CD4-positive, alpha-beta T cell treated with Interleukin-17A for 1 hour (primary cell): ENCODE results near the gene TRIM41.
A peak's percentile ranks its signal among the peaks of the same experiment; 100 is the strongest.
"Not testable (repeated sequence)": the region's sequence is repeated elsewhere in the genome, so short reads cannot be mapped to it uniquely, and the experiment has no call there.

Experiments
- DNase-seq: peaks from one replicate; pipeline ENCODE4 v3.0.0-alpha.2; 2020

Gene TRIM41

GRCh38 chr5:181193656-181194055 is 29.4 kb upstream of the TRIM41 start:
- no peak for DNase-seq

DNA sequence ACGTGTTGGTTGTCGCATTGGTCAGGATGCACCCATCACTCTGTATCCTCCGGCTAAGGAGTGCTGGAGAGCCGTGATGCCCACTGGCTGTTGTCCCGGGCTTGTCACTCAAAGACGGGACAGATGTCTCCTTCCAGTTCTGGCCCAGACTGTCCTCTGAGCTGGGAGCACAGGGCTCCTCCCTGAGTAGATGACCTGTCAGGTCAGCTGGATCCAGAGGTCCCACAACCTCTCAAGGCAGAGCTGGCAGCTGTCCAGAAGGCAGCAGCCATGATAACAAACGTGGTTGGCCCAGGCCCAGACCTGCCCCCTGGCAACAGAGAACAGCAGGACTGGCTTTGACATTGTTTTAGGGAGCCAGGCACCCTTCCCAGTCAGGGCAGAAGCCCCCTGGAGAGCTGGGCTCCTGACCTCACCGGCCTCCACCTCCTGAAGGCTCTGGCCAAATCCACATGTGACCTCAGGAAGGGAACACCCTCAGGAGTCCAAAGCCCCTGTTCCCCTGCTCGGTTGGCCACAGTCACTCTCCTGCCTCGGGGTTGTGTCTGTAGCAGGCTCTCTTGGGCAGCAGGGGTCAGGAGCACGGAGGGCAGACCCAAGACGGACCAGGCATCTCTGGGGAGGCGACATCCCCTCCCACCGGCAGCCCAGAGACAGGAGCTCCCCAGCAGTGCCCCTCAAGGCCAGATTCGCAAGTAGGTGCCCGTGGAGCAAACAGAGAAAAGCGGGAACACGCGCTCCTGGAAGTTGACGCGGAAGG is 28.4 kb upstream of the TRIM41 start:
- no peak for DNase-seq

DNA sequence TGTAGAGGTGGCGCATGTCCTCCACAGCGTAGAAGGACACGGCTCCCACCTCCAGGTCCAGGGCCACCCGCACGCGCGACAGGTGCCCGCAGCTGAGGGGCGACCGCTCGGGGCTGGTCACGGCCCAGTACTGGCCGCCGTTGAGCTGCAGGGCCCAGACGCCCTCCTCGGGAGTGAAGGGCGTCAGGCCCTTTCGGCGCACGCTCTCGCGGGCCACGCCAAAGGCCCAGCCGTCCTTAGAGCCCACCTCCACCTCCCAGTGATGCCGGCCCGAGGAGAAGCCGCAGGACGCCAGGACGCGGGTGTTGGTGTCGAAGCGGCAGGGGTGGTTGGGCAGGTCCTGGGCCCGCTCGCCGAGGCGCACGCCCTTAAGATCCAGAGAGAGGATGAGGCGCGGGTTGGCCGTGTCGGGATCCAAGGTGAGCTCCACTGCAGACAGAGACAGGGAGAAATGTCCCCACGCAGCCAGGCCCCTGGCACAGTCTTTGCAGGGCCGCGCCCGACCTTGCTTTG is 27.8 kb upstream of the TRIM41 start:
- DNase-seq, result no peak

DNA sequence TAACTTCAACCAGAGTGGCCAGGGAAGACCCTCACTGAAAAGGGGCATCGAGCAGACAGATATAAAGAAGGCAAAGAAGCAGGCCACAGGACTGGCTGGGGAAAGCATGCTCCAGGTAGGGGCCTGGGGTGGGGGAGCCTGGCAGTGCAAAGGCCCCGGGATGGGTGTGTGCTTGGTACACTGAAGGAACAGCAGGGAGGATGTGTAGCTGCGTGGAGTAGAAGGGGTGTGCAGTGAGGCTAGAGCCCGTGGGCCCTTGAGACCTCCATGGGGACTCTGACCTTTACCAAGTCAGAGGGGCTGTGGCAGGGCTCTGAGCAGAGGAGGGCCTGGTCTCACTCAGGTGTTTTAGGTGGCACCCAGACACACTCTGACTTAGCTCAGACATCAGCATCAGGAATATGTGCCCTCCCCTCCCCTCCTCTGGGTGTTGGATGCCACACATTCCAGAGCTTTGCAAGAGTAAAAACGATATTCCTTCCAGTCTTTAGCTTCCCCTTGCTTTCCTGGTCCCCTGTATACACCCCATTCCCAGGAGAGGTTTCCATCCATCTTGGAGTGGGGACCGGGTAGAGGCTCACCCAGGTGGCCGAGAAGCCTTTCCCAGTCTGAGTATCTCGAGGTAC is 25.6 kb upstream of the TRIM41 start:
- DNase-seq, result no peak

- DNase-seq, result no peak
Measured at GRCh38 chr5:181198106-181198685, 24.9 kb upstream of the TRIM41 start.

- no peak for DNase-seq
Measured at GRCh38 chr5:181198905-181199519, 24.1 kb upstream of the TRIM41 start.

- DNase-seq, result no peak
Measured at GRCh38 chr5:181199881-181200638, 23.0 kb upstream of the TRIM41 start.

DNA sequence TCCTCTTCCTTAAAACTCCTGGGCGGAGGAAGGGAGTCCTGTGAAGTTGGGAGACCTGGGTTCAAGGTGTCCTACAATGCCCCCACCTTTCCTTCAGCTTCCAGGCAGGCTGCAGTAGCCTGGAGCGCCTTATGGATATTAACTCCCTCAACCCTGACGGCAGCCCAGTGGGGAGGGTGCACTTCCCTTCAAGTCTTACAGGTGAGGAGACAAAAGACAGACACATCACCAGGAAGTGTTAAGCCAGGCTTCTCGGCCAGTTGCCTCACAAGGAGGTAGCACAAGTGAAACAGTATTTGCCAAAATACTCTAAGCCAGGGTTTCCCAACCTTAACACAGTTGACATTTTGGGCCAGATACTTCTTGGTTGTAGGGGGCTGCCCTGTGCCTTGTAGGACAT is 22.3 kb upstream of the TRIM41 start:
- no peak for DNase-seq

- no peak for DNase-seq
Measured at GRCh38 chr5:181203093-181203711, 19.9 kb upstream of the TRIM41 start.

GRCh38 chr5:181203777-181204112 is 19.3 kb upstream of the TRIM41 start:
- no peak for DNase-seq

- DNase-seq, result peak; percentile 29
Measured at GRCh38 chr5:181204113-181204825, 18.8 kb upstream of the TRIM41 start.

DNA sequence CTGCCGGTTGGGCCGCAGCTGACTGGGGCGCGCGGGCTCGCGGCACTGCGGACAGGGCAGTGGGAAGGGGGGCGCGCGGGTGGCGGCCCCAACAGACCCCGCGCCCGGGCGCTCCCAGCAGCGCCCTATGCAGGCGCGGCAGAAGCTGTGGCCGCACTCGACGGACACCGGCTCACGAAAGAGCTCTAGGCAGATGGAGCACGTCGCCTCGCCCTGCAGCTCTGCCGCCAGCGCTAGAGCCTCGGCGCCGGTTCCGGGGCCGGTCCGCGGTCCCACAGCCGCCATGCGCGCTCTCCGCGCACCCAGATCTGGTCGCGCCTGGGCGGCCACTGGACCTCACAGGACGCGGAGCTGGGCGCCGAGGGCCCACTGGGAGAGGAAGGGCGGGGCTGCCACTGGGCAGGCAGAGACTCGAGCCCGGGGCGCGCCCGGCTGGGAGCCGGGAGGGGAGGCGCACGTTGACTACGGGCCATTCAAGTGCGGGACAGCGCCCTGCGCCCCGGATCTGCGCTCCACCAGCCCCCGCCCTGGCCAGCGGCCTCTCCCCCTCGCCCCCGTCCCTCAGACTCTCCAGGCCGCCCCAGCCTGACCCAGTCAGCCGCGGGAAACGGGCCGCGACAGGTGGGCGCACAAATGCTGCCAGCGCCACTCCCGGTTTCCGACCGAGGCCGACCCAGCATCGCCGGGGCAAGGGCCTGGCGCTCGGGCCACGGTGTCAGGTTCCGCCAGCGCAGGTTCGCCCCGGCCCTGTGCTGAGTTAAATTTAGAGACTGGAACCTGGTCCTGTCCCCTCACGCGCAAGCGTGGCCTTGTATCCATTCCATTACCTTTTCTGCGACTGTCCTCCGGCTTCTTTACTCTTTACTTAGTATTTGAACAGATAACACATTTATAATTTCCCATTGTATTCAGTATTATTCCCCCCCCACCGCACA is 18.0 kb upstream of the TRIM41 start, which contains the start of gene TRIM7:
TSS of gene TRIM7 (minus strand) at position 371 of the 935 bp plus-strand sequence. CDS start at position 285, 86 bp downstream.
- DNase-seq, result no peak

DNA sequence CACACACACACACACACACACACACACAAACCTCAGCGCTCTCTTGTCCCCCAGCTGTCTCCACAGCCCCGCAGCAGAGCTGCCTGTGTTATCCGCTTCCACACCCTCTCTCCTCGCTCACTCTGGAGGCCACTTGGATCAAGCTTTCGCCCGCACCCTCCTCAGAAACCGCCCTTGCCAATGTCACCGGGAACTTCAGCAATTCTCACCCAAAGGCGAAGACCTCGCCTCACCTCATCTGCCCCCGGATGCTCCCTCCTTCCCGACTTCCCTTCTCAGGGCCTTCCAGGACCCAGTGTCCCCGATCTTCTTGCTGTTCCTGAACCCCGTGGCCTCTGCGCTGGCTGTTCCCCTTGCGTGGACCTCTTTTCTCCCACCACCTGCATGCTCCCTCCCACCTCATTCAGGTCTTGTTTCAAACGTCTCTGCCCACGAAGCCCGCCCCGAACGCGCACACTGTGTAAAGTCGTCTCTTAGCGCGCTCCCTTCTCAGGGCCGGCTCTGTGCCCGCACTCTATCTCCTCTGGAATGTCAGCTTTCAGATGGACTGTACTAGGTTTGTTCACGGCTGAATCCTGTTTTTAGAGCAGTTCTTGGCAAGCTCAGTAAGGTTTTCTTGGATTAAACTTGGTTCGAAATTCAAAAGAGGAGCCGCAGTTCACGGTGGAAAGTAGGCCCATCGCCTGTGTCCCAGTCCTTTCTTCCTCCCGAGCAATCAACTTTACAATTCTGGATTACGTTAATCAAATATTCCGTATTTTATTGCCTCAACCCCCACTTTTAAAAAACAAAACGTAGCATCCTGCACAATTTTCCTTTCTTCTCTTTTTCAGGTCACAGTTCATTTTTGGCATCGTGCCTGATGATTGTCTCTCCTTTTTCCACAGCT is 17.1 kb upstream of the TRIM41 start:
- DNase-seq, result peak; percentile 27

DNA sequence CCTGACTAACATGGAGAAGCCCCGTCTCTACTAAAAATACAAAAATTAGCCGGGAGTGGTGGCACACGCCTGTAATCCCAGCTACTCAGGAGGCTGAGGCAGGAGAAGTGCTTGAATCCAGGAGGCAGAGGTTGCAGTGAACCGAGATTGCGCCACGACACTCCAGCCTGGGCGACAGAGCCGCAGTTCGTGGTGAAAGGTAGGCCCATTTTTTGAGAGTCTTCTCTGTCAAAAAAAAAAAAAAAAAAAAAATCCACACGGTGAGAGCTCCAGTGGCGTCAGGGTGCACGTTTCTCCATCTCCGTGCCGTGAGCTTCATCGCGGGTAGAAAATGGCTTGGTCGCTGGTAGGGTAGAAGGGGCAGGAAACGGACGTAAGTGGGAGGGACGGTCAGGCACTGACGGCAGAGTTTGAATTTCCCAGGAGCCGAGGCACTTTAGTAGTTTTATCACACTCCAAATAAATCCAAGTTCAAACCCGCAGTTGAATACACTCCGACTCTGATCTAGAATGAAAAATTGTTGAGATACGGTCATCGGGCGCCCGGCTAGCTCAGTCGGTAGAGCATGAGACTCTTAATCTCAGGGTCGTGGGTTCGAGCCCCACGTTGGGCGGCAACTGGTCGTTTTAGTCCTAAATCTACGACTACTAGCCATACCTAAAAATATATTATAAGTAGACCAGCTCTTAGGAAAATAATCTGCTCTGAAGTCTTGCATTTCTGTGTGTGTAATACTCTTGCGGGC is 15.7 kb upstream of the TRIM41 start:
- peak; percentile 89 for DNase-seq

DNA sequence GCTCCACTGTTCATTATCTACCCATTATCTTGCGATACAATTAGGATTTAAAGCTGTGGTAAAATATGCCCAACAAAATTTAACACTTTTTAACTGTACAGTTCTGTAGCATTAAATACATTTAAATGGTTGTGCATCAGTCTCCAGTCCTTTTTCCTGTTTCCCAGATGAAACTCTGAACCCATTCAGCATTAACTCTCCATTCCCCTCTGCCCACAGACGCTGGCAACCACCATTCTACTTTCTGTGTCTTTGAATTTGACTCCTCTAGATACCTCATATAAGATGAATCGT is 15.2 kb upstream of the TRIM41 start:
- no peak for DNase-seq

DNA sequence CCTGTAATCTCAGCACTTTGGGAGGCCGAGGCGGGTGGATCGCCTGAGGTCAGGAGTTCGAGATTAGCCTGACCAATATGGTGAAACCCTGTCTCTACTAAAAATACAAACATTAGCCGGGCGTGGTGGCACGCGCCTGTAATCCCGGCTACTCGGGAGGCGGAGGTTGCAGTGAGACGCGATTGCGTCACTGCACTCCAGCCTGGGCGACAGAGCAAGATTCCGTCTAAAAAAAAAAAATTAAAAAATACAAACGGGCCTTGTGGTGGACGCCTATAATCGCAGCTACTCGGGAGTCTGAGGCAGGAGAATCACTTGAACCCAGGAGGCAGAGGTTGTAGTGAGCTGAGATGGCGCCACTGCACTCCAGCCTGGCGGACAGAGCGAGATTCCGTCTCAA is 14.1 kb upstream of the TRIM41 start:
- DNase-seq, result not testable (repeated sequence)

DNA sequence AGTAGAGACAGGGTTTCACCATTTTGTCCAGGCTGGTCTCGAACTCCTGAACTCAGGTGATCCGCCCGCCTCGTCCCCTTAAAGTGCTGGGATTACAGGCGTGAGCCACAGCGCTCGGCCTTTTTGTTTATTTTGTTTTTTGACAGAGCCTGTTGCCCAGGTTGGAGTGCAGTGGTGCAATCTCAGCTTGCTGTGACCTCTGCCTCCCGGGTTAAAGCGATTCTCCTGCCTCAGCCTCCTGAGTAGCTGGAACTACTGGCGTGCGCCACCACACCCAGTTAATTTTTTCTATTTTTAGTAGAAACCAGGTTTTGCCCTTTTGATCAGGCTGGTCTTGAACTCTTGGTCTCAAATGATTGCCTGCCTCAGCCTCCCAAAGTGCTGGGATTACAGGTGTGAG is 12.9 kb upstream of the TRIM41 start:
- DNase-seq, result not testable (repeated sequence)

GRCh38 chr5:181210698-181211097 is 12.4 kb upstream of the TRIM41 start:
- DNase-seq, result not testable (repeated sequence)

DNA sequence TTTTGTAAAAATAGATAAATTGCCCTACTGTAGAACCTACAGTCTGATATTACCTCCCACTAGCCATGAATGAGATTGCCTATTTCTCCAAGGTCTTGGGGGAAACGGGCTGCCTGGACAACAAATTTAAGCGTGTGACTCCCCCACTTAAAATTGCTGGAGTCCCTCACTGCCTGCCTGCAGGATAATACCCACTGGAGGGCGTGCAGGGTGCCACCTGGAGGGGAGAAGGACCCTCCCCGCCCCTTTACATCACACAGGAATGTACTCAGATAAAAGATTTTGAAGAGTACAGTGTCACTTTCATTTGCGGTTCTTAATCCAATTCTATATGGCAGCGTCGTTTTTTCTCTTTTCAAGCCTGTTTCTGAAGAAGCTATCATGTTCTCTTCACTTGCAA is 11.9 kb upstream of the TRIM41 start:
- no peak for DNase-seq
